CD14-positive monocyte (primary cell): ENCODE measurements around the gene SLC26A2. TPM values are rescaled to one million over a fixed set of nuclear protein-coding genes. Genes with fewer than 3 reads are reported as not detected.

Source experiments
- DNase-seq, 3 donors: peaks; one replicate each; pipeline ENCODE4 v3.0.0-alpha.2; 2011 to 2022
- H2AFZ ChIP-seq: 2 replicates; pipeline ENCODE4 v1.6.0; 2012; ENCODE audit warnings: mild to moderate bottlenecking, low read depth, low read length, inconsistent platforms; ENCODE audit not compliant: insufficient read depth, poor library complexity, severe bottlenecking
- H3K27ac ChIP-seq, 2 donors: 1 replicate in 1 of 2; 2 replicates in 1 of 2; pipeline ENCODE4 v1.5.1; 2012 to 2013; ENCODE audit warnings: low read length in 2 of 2, control low read depth in 1 of 2, inconsistent platforms in 1 of 2, low read depth in 1 of 2, mild to moderate bottlenecking in 1 of 2
- H3K27me3 ChIP-seq, 2 donors: one replicate each; pipeline versions ENCODE4 v1.6.0 to v1.6.1; 2011 to 2013; ENCODE audit warnings: low read length in 2 of 2; ENCODE audit not compliant: control insufficient read depth in 2 of 2, insufficient read depth in 2 of 2
- H3K36me3 ChIP-seq, 2 donors: replicated peaks in 1 of 2; 1 replicate in 1 of 2; 2 replicates in 1 of 2; pipeline versions ENCODE4 v1.5.1 to v1.6.1; 2012 to 2013; ENCODE audit warnings: low read length in 2 of 2, control low read depth in 1 of 2, inconsistent platforms in 1 of 2, mild to moderate bottlenecking in 1 of 2; ENCODE audit not compliant: insufficient read depth in 2 of 2, control insufficient read depth in 1 of 2
- H3K4me1 ChIP-seq, 2 donors: 1 replicate in 1 of 2; 2 replicates in 1 of 2; pipeline versions ENCODE4 v1.5.1 to v1.6.1; 2012 to 2013; ENCODE audit warnings: low read length in 2 of 2, control low read depth in 1 of 2, inconsistent platforms in 1 of 2, mild to moderate bottlenecking in 1 of 2, moderate library complexity in 1 of 2; ENCODE audit not compliant: insufficient read depth in 2 of 2, control insufficient read depth in 1 of 2
- H3K4me2 ChIP-seq: replicated peaks from 2 replicates; pipeline ENCODE3; 2012; ENCODE audit warnings: low read length, moderate library complexity, mild to moderate bottlenecking; ENCODE audit not compliant: poor library complexity, severe bottlenecking; ENCODE audit errors: extremely low read depth
- H3K4me3 ChIP-seq, 3 experiments: fragments of 200-600 bp in 1 of 3; sonication (generic) in 1 of 3; replicated peaks in 1 of 3; 1 replicate in 2 of 3; 2 replicates in 1 of 3; pipeline ENCODE4 v1.5.1; 2011 to 2013; ENCODE audit warnings: low read length in 3 of 3, mild to moderate bottlenecking in 3 of 3, control low read depth in 2 of 3, low read depth in 2 of 3, inconsistent platforms in 1 of 3, moderate library complexity in 1 of 3
- H3K79me2 ChIP-seq: 2 replicates; pipeline ENCODE4 v1.6.0; 2012; ENCODE audit warnings: mild to moderate bottlenecking, control low read depth, inconsistent platforms, low read length, moderate library complexity; ENCODE audit not compliant: insufficient read depth
- H3K9ac ChIP-seq: 2 replicates; pipeline ENCODE4 v1.6.0; 2017; ENCODE audit warnings: low read length, mild to moderate bottlenecking; ENCODE audit not compliant: insufficient read depth, poor library complexity, severe bottlenecking
- H3K9me3 ChIP-seq, 2 donors: replicated peaks in 1 of 2; 1 replicate in 1 of 2; 2 replicates in 1 of 2; pipeline versions ENCODE4 v1.5.1 to v1.6.1; 2012 to 2013; ENCODE audit warnings: low read length in 2 of 2, control low read depth in 1 of 2; ENCODE audit not compliant: control insufficient read depth in 1 of 2, insufficient read depth in 1 of 2
- H4K20me1 ChIP-seq: 2 replicates; pipeline ENCODE4 v1.6.0; 2012; ENCODE audit warnings: mild to moderate bottlenecking, low read length, control low read depth, moderate library complexity; ENCODE audit not compliant: insufficient read depth
- H3K27ac Mint-ChIP-seq, 7 donors: one replicate each; pipeline ENCODE4 v1.8.0; 2020; ENCODE audit warnings: mild to moderate bottlenecking in 7 of 7, mixed read lengths in 7 of 7, moderate library complexity in 6 of 7, inconsistent platforms in 2 of 7
- H3K27me3 Mint-ChIP-seq, 3 donors: one replicate each; pipeline ENCODE4 v1.8.0; 2021 to 2022; ENCODE audit warnings: low read depth in 3 of 3, mild to moderate bottlenecking in 3 of 3, mixed read lengths in 3 of 3, moderate library complexity in 3 of 3, inconsistent platforms in 1 of 3
- H3K36me3 Mint-ChIP-seq, 2 donors: one replicate each; pipeline ENCODE4 v1.8.0; 2020; ENCODE audit warnings: mixed read lengths in 2 of 2, inconsistent platforms in 1 of 2, mild to moderate bottlenecking in 1 of 2
- H3K4me1 Mint-ChIP-seq: one replicate; pipeline ENCODE4 v1.8.0; 2020; ENCODE audit warnings: mild to moderate bottlenecking, mixed read lengths
- H3K4me3 Mint-ChIP-seq, 2 donors: one replicate each; pipeline ENCODE4 v1.8.0; 2020; ENCODE audit warnings: mild to moderate bottlenecking in 2 of 2, mixed read lengths in 2 of 2, moderate library complexity in 1 of 2
- H3K9me3 Mint-ChIP-seq, 7 donors: one replicate each; pipeline ENCODE4 v1.8.0; 2020 to 2022; ENCODE audit warnings: mixed read lengths in 7 of 7, mild to moderate bottlenecking in 6 of 7, moderate library complexity in 6 of 7, inconsistent platforms in 2 of 7
- CTCF ChIP-seq: fragments of 200-600 bp; IDR thresholded peaks from one replicate; pipeline ENCODE4 v1.8.0; 2022; ENCODE audit warnings: antibody characterized with exemption, mild to moderate bottlenecking
- WGBS: methylation state at CpG from one replicate; pipeline ENCODE4 v1.1.5; 2013; ENCODE audit warnings: missing lambda C conversion rate; ENCODE audit not compliant: insufficient coverage; 5-methylcytosine and 5-hydroxymethylcytosine counted together
- intact Hi-C, 2 donors: fragments of 100-400 bp; cut with micrococcal nuclease; formaldehyde crosslinking; loops; one replicate each; pipeline versions ENCODE4 v1.15.0 to v1.15.1; 2023
- polyA plus RNA-seq, 3 donors: library from polyadenylated mRNA; depleted of rRNA in 1 of 3; unstranded in 2 of 3; stranded (reverse) in 1 of 3; fragments of 300-500 nt in 2 of 3; fragments of >200 nt in 1 of 3; fragmentation: Illumina TruSeq in 2 of 3; gene quantifications; 1 replicate in 2 of 3; 2 replicates in 1 of 3; pipeline ENCODE4 v1.2.3, GENCODE V29; 2012 to 2021

Gene SLC26A2
- polyA plus RNA-seq, 3 donors, result 1.9 to 3.6 (median 3.1) TPM

GRCh38 chr5:149990518-149991376, 30.2 kb downstream of the SLC26A2 start:
- peaks cover 9 to 12% of the 10 kb centered on the region in 2 donors for H3K36me3 Mint-ChIP-seq
- DNase-seq, result peak; percentile 58 to 72 (median 70)
- WGBS, result 93% methylated on average over 3 of the region's 4 CpGs
- H3K4me1 ChIP-seq, result no peaks in the 10 kb centered on the region
- intact Hi-C loops, result loop anchor here (2.0 to 10.0 kb wide), 4 partner anchors 156 to 356 kb away; no protein-coding TSS in a partner anchor
- H3K36me3 ChIP-seq, result peaks cover 6 to 7% of the 10 kb centered on the region in 2 donors
- no peak overlapping the region for H3K4me3 ChIP-seq
- no peak overlapping the region for H3K4me3 Mint-ChIP-seq
- peak overlapping the region in 1 of 7 donors; percentile 51 for H3K27ac Mint-ChIP-seq
- no peak overlapping the region for H2AFZ ChIP-seq
- H4K20me1 ChIP-seq, result no peaks in the 10 kb centered on the region
- no peak overlapping the region for H3K9ac ChIP-seq
- H3K79me2 ChIP-seq, result no peaks in the 10 kb centered on the region
- H3K4me1 Mint-ChIP-seq, result no peaks in the 10 kb centered on the region
- peak; percentile 95 for TF ChIP-seq CTCF
- no peaks in the 10 kb centered on the region for H3K9me3 Mint-ChIP-seq
- no peaks in the 10 kb centered on the region for H3K9me3 ChIP-seq
- H3K27ac ChIP-seq, result no peak overlapping the region
- H3K27me3 Mint-ChIP-seq, result no peaks in the 10 kb centered on the region
- H3K27me3 ChIP-seq, result no peaks in the 10 kb centered on the region
- H3K4me2 ChIP-seq, result no peak overlapping the region

GRCh38 chr5:149993471-149993870, 32.9 kb downstream of the SLC26A2 start:
- Histone ChIP-seq H3K36me3 (peaks cover 6 to 7% of the 10 kb centered on the region in 2 donors), H3K27me3 (no peaks in the 10 kb centered on the region), H3K4me1 (no peaks in the 10 kb centered on the region), H3K79me2 (no peaks in the 10 kb centered on the region), H4K20me1 (no peaks in the 10 kb centered on the region), H3K4me3 (no peak overlapping the region), H3K27ac (no peak overlapping the region), H3K4me2 (no peak overlapping the region), H3K9ac (no peak overlapping the region), H2AFZ (no peak overlapping the region), H3K9me3 (no peaks in the 10 kb centered on the region)
- no peak for TF ChIP-seq CTCF
- Mint-ChIP-seq H3K9me3 (no peaks in the 10 kb centered on the region), H3K4me1 (no peaks in the 10 kb centered on the region), H3K27me3 (no peaks in the 10 kb centered on the region), H3K27ac (no peak overlapping the region), H3K36me3 (peaks cover 15 to 17% of the 10 kb centered on the region in 2 donors), H3K4me3 (no peak overlapping the region)
- no peak for DNase-seq
- no CpG with 5 or more reads among the region's 3 CpGs for WGBS
- intact Hi-C loops, result loop anchor here in 1 of 2 donors (5.0 to 10.0 kb wide), 2 partner anchors 161 to 359 kb away; no protein-coding TSS in a partner anchor
